ENCODE results near the gene GABRA6. TPM values are rescaled to one million over a fixed set of nuclear protein-coding genes. Genes with fewer than 3 reads are reported as not detected.

Gene GABRA6
- total and polyA plus RNA-seq, 2 donors (not counting 1 experiment from before 2014, with no cell fraction given), result not detected

GRCh38 chr5:161751265-161751664 is 65.7 kb downstream of the GABRA6 start:
- H3K9me3 ChIP-seq (ENCODE audit: control insufficient read depth, insufficient read depth, low read depth, low read length), result no peaks in the 10 kb centered on the region
- H2AFZ ChIP-seq (ENCODE audit: low read length), result no peak overlapping the region
- H3K27ac ChIP-seq (ENCODE audit: insufficient read depth, low read length), result no peak overlapping the region
- DNase-seq (ENCODE audit: low read depth in 2 of 2), result no peak
- H3K4me3 ChIP-seq (replicated peaks in 1 of 4; ENCODE audit: control extremely low read depth in 1 of 4, insufficient read depth in 1 of 4, low read depth in 3 of 4, low read length in 4 of 4), result no peak overlapping the region
- no peaks in the 10 kb centered on the region for H3K4me1 ChIP-seq (ENCODE audit: control insufficient read depth, extremely low read depth, insufficient read depth, low read length)
- H3K4me2 ChIP-seq (ENCODE audit: extremely low read depth, insufficient read depth, low read length), result no peak overlapping the region
- H3K79me2 ChIP-seq (ENCODE audit: control insufficient read depth, insufficient read depth, low read length), result no peaks in the 10 kb centered on the region
- TF ChIP-seq EZH2 (IDR thresholded peaks at IDR 0.05; ENCODE audit: low read length, missing control alignments) (no peak), CTCF (conservative IDR thresholded peaks at IDR 0.05 in 1 of 2, IDR thresholded peaks at IDR 0.05 in 1 of 2; ENCODE audit: low read depth in 1 of 2, low read length in 2 of 2) (no peak)
- H3K27me3 ChIP-seq (ENCODE audit: control insufficient read depth, insufficient read depth, low read length), result no peaks in the 10 kb centered on the region
- no peaks in the 10 kb centered on the region for H3K36me3 ChIP-seq (ENCODE audit: control insufficient read depth, insufficient read depth, low read length)
- no peaks in the 10 kb centered on the region for H4K20me1 ChIP-seq (ENCODE audit: control insufficient read depth, extremely low read depth, insufficient read depth, low read length)
- no peak overlapping the region for H3K9ac ChIP-seq (ENCODE audit: insufficient read depth, low read length)

Other genes with a start within 250 kb of the GABRA6 start
- gene GABRB2, start 139.0 kb upstream of the GABRA6 start, total RNA-seq, result under 0.01 TPM in 2 replicates
- 0.01 TPM in 2 replicates for gene GABRB2, start 139.0 kb upstream of the GABRA6 start, polyA plus RNA-seq
- gene GABRA1, start 162.4 kb downstream of the GABRA6 start, total RNA-seq, result not detected in 2 replicates
- gene GABRA1, start 162.4 kb downstream of the GABRA6 start, polyA plus RNA-seq, result 0.02 TPM in 1 of 2 replicates, not detected in the other

All from fibroblast of lung (primary cell).